CD8-positive, alpha-beta memory T cell (primary cell): ENCODE results near the gene CD79A. TPM values are rescaled to one million over a fixed set of nuclear protein-coding genes. Genes with fewer than 3 reads are reported as not detected.

Experiments
- CTCF ChIA-PET: fragments of 350-600 bp; sonication (Branson Sonifier 250); formaldehyde crosslinking; loops from one replicate; lab custom pipeline; 2021; ENCODE audit warnings: antibody characterized with exemption; lab: Charles Lee
- POLR2A ChIA-PET: fragments of 350-600 bp; sonication (Branson Sonifier 250); formaldehyde crosslinking; loops from one replicate; lab custom pipeline; 2021; ENCODE audit warnings: antibody characterized with exemption; lab: Charles Lee
- DNase-seq, 5 donors: peaks; one replicate each; pipeline versions ENCODE4 v3.0.0 to v3.0.0-alpha.2; 2020 to 2022; ENCODE audit warnings: mixed read lengths in 1 of 5
- H3K27ac ChIP-seq: one replicate; pipeline ENCODE4 v1.7.0; 2013; ENCODE audit warnings: low read depth, mild to moderate bottlenecking, low read length, moderate library complexity
- H3K27me3 ChIP-seq: 2 replicates; pipeline ENCODE4 v1.7.0; 2013; ENCODE audit warnings: low read length, mild to moderate bottlenecking; ENCODE audit not compliant: insufficient read depth, poor library complexity, severe bottlenecking
- H3K36me3 ChIP-seq: 2 replicates; pipeline ENCODE4 v1.7.0; 2013; ENCODE audit warnings: mild to moderate bottlenecking, low read length, moderate library complexity; ENCODE audit not compliant: insufficient read depth
- H3K4me1 ChIP-seq: 2 replicates; pipeline ENCODE4 v1.7.0; 2013; ENCODE audit warnings: mild to moderate bottlenecking, low read length, moderate library complexity; ENCODE audit not compliant: insufficient read depth
- H3K4me3 ChIP-seq: 2 replicates; pipeline ENCODE4 v1.7.0; 2013; ENCODE audit warnings: mild to moderate bottlenecking, low read length
- H3K9me3 ChIP-seq: 2 replicates; pipeline ENCODE4 v1.7.0; 2013; ENCODE audit warnings: mild to moderate bottlenecking, low read length
- H3K27ac Mint-ChIP-seq, 8 donors: one replicate each; pipeline ENCODE4 v1.8.0; 2020 to 2021; ENCODE audit warnings: mixed read lengths in 8 of 8, mild to moderate bottlenecking in 6 of 8, inconsistent platforms in 3 of 8, moderate library complexity in 3 of 8
- H3K27me3 Mint-ChIP-seq, 2 donors: one replicate each; pipeline ENCODE4 v1.8.0; 2020 to 2021; ENCODE audit warnings: mixed read lengths in 2 of 2, mild to moderate bottlenecking in 1 of 2, moderate library complexity in 1 of 2
- H3K36me3 Mint-ChIP-seq, 3 donors: one replicate each; pipeline ENCODE4 v1.8.0; 2020 to 2021; ENCODE audit warnings: mixed read lengths in 3 of 3, inconsistent platforms in 1 of 3, mild to moderate bottlenecking in 1 of 3
- H3K4me1 Mint-ChIP-seq, 3 donors: one replicate each; pipeline ENCODE4 v1.8.0; 2020 to 2021; ENCODE audit warnings: mixed read lengths in 3 of 3, inconsistent platforms in 1 of 3, mild to moderate bottlenecking in 1 of 3
- H3K4me3 Mint-ChIP-seq, 7 donors: one replicate each; pipeline ENCODE4 v1.8.0; 2020 to 2021; ENCODE audit warnings: mixed read lengths in 7 of 7, mild to moderate bottlenecking in 6 of 7, moderate library complexity in 4 of 7, inconsistent platforms in 2 of 7
- H3K9me3 Mint-ChIP-seq, 5 donors: one replicate each; pipeline ENCODE4 v1.8.0; 2020 to 2022; ENCODE audit warnings: mixed read lengths in 5 of 5, mild to moderate bottlenecking in 3 of 5, moderate library complexity in 2 of 5, inconsistent platforms in 1 of 5
- polyA plus RNA-seq: library from polyadenylated mRNA; unstranded; fragments of 300-500 nt; fragmentation: Illumina TruSeq; gene quantifications from one replicate; pipeline ENCODE4 v1.2.3, GENCODE V29; 2021
- total RNA-seq, 2 experiments: library from RNA; stranded (reverse); gene quantifications; one replicate each; pipeline ENCODE4 v1.2.3, GENCODE V29; 2021

Gene CD79A
- total and polyA plus RNA-seq, 3 experiments from 2014 or later: 1.3 to 9.4 (median 2.2) TPM

DNA sequence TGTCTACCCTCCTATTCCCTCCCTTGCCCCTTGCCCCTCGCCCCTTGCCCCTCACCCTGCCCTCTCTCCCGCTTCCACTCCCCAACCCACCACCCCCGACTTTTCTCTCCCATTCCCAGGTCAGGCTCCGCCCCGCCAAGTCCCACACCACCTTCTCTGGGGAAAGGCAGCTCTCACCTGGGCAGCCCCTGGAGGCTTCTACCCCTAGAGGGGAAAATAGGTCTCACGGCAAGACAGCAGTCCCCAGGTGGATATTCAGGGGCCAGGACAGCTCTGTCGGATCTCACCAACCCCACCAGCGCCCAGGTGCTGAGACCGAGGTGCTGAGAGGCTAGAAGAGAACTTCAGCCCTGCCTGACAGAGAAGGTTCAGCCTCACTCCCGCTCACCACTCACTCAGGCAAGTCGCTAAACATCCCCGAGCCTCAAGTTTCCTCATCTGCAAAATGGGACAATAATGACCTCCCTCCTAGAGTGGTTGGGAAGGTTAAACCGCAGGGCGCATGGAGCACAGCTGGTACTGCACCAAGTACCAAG lies 52.5 kb downstream of the CD79A start:
- no peak overlapping the region for H3K4me3 ChIP-seq
- peak overlapping the region in 4 of 8 donors; percentile 10 to 92 (median 73) for H3K27ac Mint-ChIP-seq

GRCh38 chr19:41930322-41930722 lies 53.2 kb downstream of the CD79A start:
- Histone ChIP-seq H3K36me3 (no peaks in the 10 kb centered on the region), H3K4me1 (peaks cover 43% of the 10 kb centered on the region), H3K27ac (no peak overlapping the region), H3K9me3 (no peaks in the 10 kb centered on the region), H3K4me3 (no peak overlapping the region), H3K27me3 (peaks cover 1% of the 10 kb centered on the region)
- Mint-ChIP-seq H3K27ac (peak overlapping the region in 5 of 8 donors; percentile 16 to 79 (median 25)), H3K4me1 (peaks cover 40 to 47% (median 43%) of the 10 kb centered on the region in 3 donors), H3K4me3 (peak overlapping the region in 6 of 7 donors; percentile 36 to 65 (median 52)), H3K9me3 (no peaks in the 10 kb centered on the region), H3K36me3 (peaks cover 0 to 5% (median 0%) of the 10 kb centered on the region in 3 donors), H3K27me3 (peaks cover 3 to 6% of the 10 kb centered on the region in 2 donors)
- ChIA-PET CTCF (interaction anchor here (0.8 to 5.1 kb wide), 8 partner anchors 13 to 70 kb away, joined by 3 to 30 read pairs (median 4); partner anchors contain the start of gene RPS19), POLR2A (interaction anchor here (0.9 to 1.6 kb wide), 3 partner anchors 15 to 21 kb away, joined by 4 to 8 read pairs (median 8); no protein-coding TSS in a partner anchor)
- DNase-seq: no peak

More for the DNA sequence above, 52.5 kb downstream of the CD79A start:
- no peaks in the 10 kb centered on the region for H3K36me3 ChIP-seq
- peak overlapping the region in 6 of 7 donors; percentile 36 to 94 (median 87) for H3K4me3 Mint-ChIP-seq
- H3K27me3 Mint-ChIP-seq: no peaks in the 10 kb centered on the region
- no peaks in the 10 kb centered on the region for H3K9me3 Mint-ChIP-seq
- peak overlapping the region; percentile 53 for H3K27ac ChIP-seq
- H3K36me3 Mint-ChIP-seq: peaks cover 0 to 5% (median 0%) of the 10 kb centered on the region in 3 donors
- peak in 1 of 5 donors; percentile 43 for DNase-seq
- H3K4me1 Mint-ChIP-seq: peaks cover 33 to 40% (median 36%) of the 10 kb centered on the region in 3 donors
- POLR2A ChIA-PET: interaction anchor here (0.6 to 1.6 kb wide), 4 partner anchors 16 to 35 kb away, joined by 3 to 8 read pairs (median 6); no protein-coding TSS in a partner anchor
- CTCF ChIA-PET: interaction anchor here (0.8 to 5.1 kb wide), 6 partner anchors 16 to 70 kb away, joined by 3 to 30 read pairs (median 4); partner anchors contain the start of gene RPS19
- no peaks in the 10 kb centered on the region for H3K27me3 ChIP-seq
- H3K4me1 ChIP-seq: peaks cover 36% of the 10 kb centered on the region
- no peaks in the 10 kb centered on the region for H3K9me3 ChIP-seq

Other genes starting within 250 kb of the CD79A start
- gene CEACAM7, start 189.0 kb upstream of the CD79A start, total RNA-seq: not detected
- not detected for gene CEACAM7, start 189.0 kb upstream of the CD79A start, polyA plus RNA-seq
- gene CEACAM5, start 168.7 kb upstream of the CD79A start, total RNA-seq: not detected
- not detected for gene CEACAM5, start 168.7 kb upstream of the CD79A start, polyA plus RNA-seq
- gene CEACAM6, start 121.7 kb upstream of the CD79A start, total RNA-seq: not detected
- not detected for gene CEACAM6, start 121.7 kb upstream of the CD79A start, polyA plus RNA-seq
- not detected for gene CEACAM3, start 80.7 kb upstream of the CD79A start, total RNA-seq
- gene CEACAM3, start 80.7 kb upstream of the CD79A start, polyA plus RNA-seq: not detected
- not detected for gene LYPD4, start 32.6 kb upstream of the CD79A start, total RNA-seq
- gene LYPD4, start 32.6 kb upstream of the CD79A start, polyA plus RNA-seq: not detected
- gene DMRTC2, start 32.2 kb upstream of the CD79A start, total RNA-seq: not detected
- gene DMRTC2, start 32.2 kb upstream of the CD79A start, polyA plus RNA-seq: not detected
- 1,000 to 10,000 TPM; 3,036 to 3,142 TPM for gene RPS19, start 17.0 kb upstream of the CD79A start, total RNA-seq
- 6,195 TPM for gene RPS19, start 17.0 kb upstream of the CD79A start, polyA plus RNA-seq
- gene ARHGEF1, start 5.9 kb downstream of the CD79A start, total RNA-seq: 100 to 1,000 TPM; 295 to 312 TPM
- 350 TPM for gene ARHGEF1, start 5.9 kb downstream of the CD79A start, polyA plus RNA-seq
- 1 to 10 TPM; 1.3 to 1.4 TPM for gene ERFL, start 51.2 kb downstream of the CD79A start, total RNA-seq
- gene ERFL, start 51.2 kb downstream of the CD79A start, polyA plus RNA-seq: not detected
- 10 to 100 TPM; 74.7 to 83.3 TPM for gene RABAC1, start 82.0 kb downstream of the CD79A start, total RNA-seq
- 220 TPM for gene RABAC1, start 82.0 kb downstream of the CD79A start, polyA plus RNA-seq
- gene ATP1A3, start 117.0 kb downstream of the CD79A start, total RNA-seq: 1 to 10 TPM; 1.9 to 4.1 TPM
- 8.2 TPM for gene ATP1A3, start 117.0 kb downstream of the CD79A start, polyA plus RNA-seq
- gene GRIK5, start 192.9 kb downstream of the CD79A start, total RNA-seq: under 1 TPM; 0.31 to 0.39 TPM
- not detected for gene GRIK5, start 192.9 kb downstream of the CD79A start, polyA plus RNA-seq
- 10 to 100 TPM; 18.8 to 21.9 TPM for gene ZNF574, start 198.9 kb downstream of the CD79A start, total RNA-seq
- 24.9 TPM for gene ZNF574, start 198.9 kb downstream of the CD79A start, polyA plus RNA-seq